B cell (primary cell): Measurements from ENCODE around the gene TTLL5. TPM values are rescaled to one million over a fixed set of nuclear protein-coding genes. Genes with fewer than 3 reads are reported as not detected.

Source experiments
- ATAC-seq: fragments of 200-7000 bp; cut with Tn5 transposase; one replicate; pipeline ENCODE4 v1.10.0; 2021; ENCODE audit warnings: low read depth, mild to moderate bottlenecking, moderate number of reproducible peaks, moderate library complexity
- CTCF ChIA-PET: fragments of 350-600 bp; sonication (Branson Sonifier 250); formaldehyde crosslinking; loops from one replicate; lab custom pipeline; 2021; ENCODE audit warnings: antibody characterized with exemption, inconsistent platforms; lab: Charles Lee
- POLR2A ChIA-PET: fragments of 350-600 bp; sonication (Branson Sonifier 250); formaldehyde crosslinking; loops from one replicate; lab custom pipeline; 2021; ENCODE audit warnings: antibody characterized with exemption; lab: Charles Lee
- DNase-seq: peaks from one replicate; pipeline ENCODE4 v3.0.0; 2013
- H2AFZ ChIP-seq: 2 replicates; pipeline ENCODE4 v1.6.1; 2012; ENCODE audit warnings: mild to moderate bottlenecking, low read depth, low read length; ENCODE audit not compliant: insufficient read depth, poor library complexity, severe bottlenecking
- H3K27ac ChIP-seq, 2 donors: 1 replicate in 1 of 2; 2 replicates in 1 of 2; pipeline ENCODE4 v1.5.1; 2012 to 2013; ENCODE audit warnings: low read length in 2 of 2, mild to moderate bottlenecking in 2 of 2, moderate library complexity in 1 of 2
- H3K27me3 ChIP-seq, 4 experiments: fragments of 200-600 bp in 1 of 4; sonication (generic) in 1 of 4; replicated peaks in 1 of 4; 1 replicate in 2 of 4; 2 replicates in 2 of 4; pipeline versions ENCODE4 v1.6.1 to v1.7.0; 2013 to 2016; ENCODE audit warnings: low read length in 3 of 4, mild to moderate bottlenecking in 2 of 4, mixed read lengths in 1 of 4, moderate library complexity in 1 of 4; ENCODE audit not compliant: insufficient read depth in 4 of 4, control insufficient read depth in 3 of 4; ENCODE audit errors: control extremely low read depth in 1 of 4
- H3K36me3 ChIP-seq, 2 experiments: replicated peaks in 1 of 2; 1 replicate in 1 of 2; 2 replicates in 1 of 2; pipeline versions ENCODE4 v1.6.1 to v1.7.1; 2013; ENCODE audit warnings: low read length in 1 of 2; ENCODE audit not compliant: insufficient read depth in 2 of 2, control insufficient read depth in 1 of 2; ENCODE audit errors: control extremely low read depth in 1 of 2, extremely low read depth in 1 of 2
- H3K4me1 ChIP-seq, 2 donors: fragments of 200-600 bp in 1 of 2; sonication (generic) in 1 of 2; 1 replicate in 1 of 2; 2 replicates in 1 of 2; pipeline versions ENCODE4 v1.5.1 to v1.6.1; 2013 to 2017; ENCODE audit warnings: low read length in 2 of 2; ENCODE audit not compliant: control insufficient read depth in 2 of 2, insufficient read depth in 2 of 2
- H3K4me2 ChIP-seq: replicated peaks from 2 replicates; pipeline ENCODE3; 2012; ENCODE audit warnings: mild to moderate bottlenecking, low read depth, low read length; ENCODE audit not compliant: poor library complexity, severe bottlenecking
- H3K4me3 ChIP-seq, 5 experiments: fragments of 200-600 bp in 1 of 5; sonication (generic) in 1 of 5; 1 replicate in 3 of 5; 2 replicates in 2 of 5; pipeline versions ENCODE4 v1.5.1 to v1.7.0; 2011 to 2016; ENCODE audit warnings: low read length in 4 of 5, mild to moderate bottlenecking in 4 of 5, low read depth in 2 of 5, control low read depth in 1 of 5, moderate library complexity in 1 of 5; ENCODE audit not compliant: insufficient read depth in 1 of 5; ENCODE audit errors: control extremely low read depth in 1 of 5, extremely low read depth in 1 of 5
- H3K79me2 ChIP-seq: fragments of 200-600 bp; sonication (generic); one replicate; pipeline ENCODE4 v1.6.0; 2016; ENCODE audit warnings: low read length; ENCODE audit not compliant: control insufficient read depth, insufficient read depth
- H3K9ac ChIP-seq: fragments of 200-600 bp; sonication (generic); 2 replicates; pipeline ENCODE4 v1.6.1; 2017; ENCODE audit warnings: mild to moderate bottlenecking, low read length, moderate library complexity
- H3K9me3 ChIP-seq, 3 donors: one replicate each; pipeline versions ENCODE4 v1.6.1 to v1.7.1; 2013; ENCODE audit warnings: low read length in 2 of 3; ENCODE audit not compliant: control insufficient read depth in 2 of 3, insufficient read depth in 1 of 3; ENCODE audit errors: control extremely low read depth in 1 of 3
- H4K20me1 ChIP-seq: 2 replicates; pipeline ENCODE4 v1.6.0; 2012; ENCODE audit warnings: mild to moderate bottlenecking, low read length; ENCODE audit not compliant: insufficient read depth, control insufficient read depth, poor library complexity, severe bottlenecking
- H3K27ac Mint-ChIP-seq: one replicate; pipeline ENCODE4 v1.8.0; 2021; ENCODE audit warnings: mixed read lengths
- H3K27me3 Mint-ChIP-seq: one replicate; pipeline ENCODE4 v1.8.0; 2021; ENCODE audit warnings: mixed read lengths
- H3K4me1 Mint-ChIP-seq: one replicate; pipeline ENCODE4 v1.8.0; 2021; ENCODE audit warnings: mixed read lengths
- H3K4me3 Mint-ChIP-seq: one replicate; pipeline ENCODE4 v1.8.0; 2021; ENCODE audit warnings: mixed read lengths
- H3K9me3 Mint-ChIP-seq: one replicate; pipeline ENCODE4 v1.8.0; 2022; ENCODE audit warnings: mixed read lengths; ENCODE audit not compliant: insufficient read depth
- CTCF ChIP-seq: fragments of 200-600 bp; IDR thresholded peaks from one replicate; pipeline ENCODE4 v1.8.0; 2022; ENCODE audit warnings: antibody characterized with exemption, mild to moderate bottlenecking
- EZH2 ChIP-seq: IDR thresholded peaks from 2 replicates; pipeline ENCODE4 v1.6.1; 2012; ENCODE audit warnings: borderline replicate concordance, low read depth, mild to moderate bottlenecking, moderate library complexity, low read length; ENCODE audit not compliant: insufficient read depth, poor library complexity, severe bottlenecking
- WGBS: methylation state at CpG from one replicate; pipeline ENCODE4 v1.1.5; 2013; ENCODE audit warnings: missing lambda C conversion rate; ENCODE audit not compliant: insufficient coverage; 5-methylcytosine and 5-hydroxymethylcytosine counted together
- intact Hi-C: fragments of 100-400 bp; cut with micrococcal nuclease; formaldehyde crosslinking; loops from one replicate; pipeline ENCODE4 v1.10.0; 2022
- polyA plus RNA-seq: library from polyadenylated mRNA; depleted of rRNA; stranded (reverse); fragments of >200 nt; gene quantifications from 2 replicates; pipeline ENCODE4 v1.2.3, GENCODE V29; 2012
- total RNA-seq, 2 donors: library from RNA; stranded (reverse); fragments of 120-200 nt in 1 of 2; gene quantifications; 1 replicate in 1 of 2; 2 replicates in 1 of 2; pipeline versions ENCODE4 v1.2.3 to v1.2.4, GENCODE V29; 2013 to 2022

The TTLL5 gene
- total and polyA plus RNA-seq, 2 donors (not counting 1 experiment from before 2014, with no cell fraction given), result 10.9 to 50.9 TPM

GRCh38 chr14:75823334-75823733, 162.3 kb downstream of the TTLL5 start:
- Histone ChIP-seq H3K4me1 (no peaks in the 10 kb centered on the region), H3K4me3 (no peak overlapping the region), H3K4me2 (no peak overlapping the region), H3K27ac (no peak overlapping the region), H2AFZ (no peak overlapping the region), H3K79me2 (no peaks in the 10 kb centered on the region), H4K20me1 (no peaks in the 10 kb centered on the region), H3K9me3 (no peaks in the 10 kb centered on the region), H3K9ac (no peak overlapping the region), H3K36me3 (peaks cover 0 to 6% of the 10 kb centered on the region in 2 experiments), H3K27me3 (no peaks in the 10 kb centered on the region)
- H3K4me3 Mint-ChIP-seq, result no peak overlapping the region
- no peaks in the 10 kb centered on the region for H3K27me3 Mint-ChIP-seq
- POLR2A ChIA-PET, result no interaction called here
- DNase-seq (no peak), ATAC-seq (no peak)
- TF ChIP-seq CTCF (no peak), EZH2 (no peak)
- H3K27ac Mint-ChIP-seq, result no peak overlapping the region
- CTCF ChIA-PET, result no interaction called here
- peaks cover 2% of the 10 kb centered on the region for H3K4me1 Mint-ChIP-seq
- no peaks in the 10 kb centered on the region for H3K9me3 Mint-ChIP-seq
- WGBS, result 93% methylated on average over 3 of the region's 4 CpGs
- intact Hi-C loops, result no loop called here

- Histone ChIP-seq H3K79me2 (no peaks in the 10 kb centered on the region), H3K9me3 (no peaks in the 10 kb centered on the region), H4K20me1 (no peaks in the 10 kb centered on the region), H3K27me3 (no peaks in the 10 kb centered on the region), H3K36me3 (peaks cover 0 to 4% of the 10 kb centered on the region in 2 experiments), H3K4me1 (no peaks in the 10 kb centered on the region), H3K4me2 (no peak overlapping the region), H3K4me3 (no peak overlapping the region), H2AFZ (no peak overlapping the region), H3K27ac (no peak overlapping the region), H3K9ac (no peak overlapping the region)
- ATAC-seq (no peak), DNase-seq (no peak)
- Mint-ChIP-seq H3K4me1 (peaks cover 2% of the 10 kb centered on the region), H3K27me3 (no peaks in the 10 kb centered on the region), H3K4me3 (no peak overlapping the region), H3K27ac (no peak overlapping the region), H3K9me3 (no peaks in the 10 kb centered on the region)
- intact Hi-C loops, result no loop called here
- CTCF ChIA-PET, result no interaction called here
- no peak for TF ChIP-seq CTCF
- no peak for TF ChIP-seq EZH2
- POLR2A ChIA-PET, result no interaction called here
- whole genome bisulfite sequencing, result no CpG with 5 or more reads among the region's 3 CpGs
Observed at GRCh38 chr14:75824318-75824717, 163.3 kb downstream of the TTLL5 start.
